CD14-positive monocyte (primary cell): ENCODE measurements around the gene ITGB2. TPM values are rescaled to one million over a fixed set of nuclear protein-coding genes. Genes with fewer than 3 reads are reported as not detected.

Experiments
- DNase-seq, 3 donors: peaks; one replicate each; pipeline ENCODE4 v3.0.0-alpha.2; 2011 to 2022
- H2AFZ ChIP-seq: 2 replicates; pipeline ENCODE4 v1.6.0; 2012; ENCODE audit warnings: mild to moderate bottlenecking, low read depth, low read length, inconsistent platforms; ENCODE audit not compliant: insufficient read depth, poor library complexity, severe bottlenecking
- H3K27ac ChIP-seq, 2 donors: 1 replicate in 1 of 2; 2 replicates in 1 of 2; pipeline ENCODE4 v1.5.1; 2012 to 2013; ENCODE audit warnings: low read length in 2 of 2, control low read depth in 1 of 2, inconsistent platforms in 1 of 2, low read depth in 1 of 2, mild to moderate bottlenecking in 1 of 2
- H3K27me3 ChIP-seq, 2 donors: one replicate each; pipeline versions ENCODE4 v1.6.0 to v1.6.1; 2011 to 2013; ENCODE audit warnings: low read length in 2 of 2; ENCODE audit not compliant: control insufficient read depth in 2 of 2, insufficient read depth in 2 of 2
- H3K36me3 ChIP-seq, 2 donors: replicated peaks in 1 of 2; 1 replicate in 1 of 2; 2 replicates in 1 of 2; pipeline versions ENCODE4 v1.5.1 to v1.6.1; 2012 to 2013; ENCODE audit warnings: low read length in 2 of 2, control low read depth in 1 of 2, inconsistent platforms in 1 of 2, mild to moderate bottlenecking in 1 of 2; ENCODE audit not compliant: insufficient read depth in 2 of 2, control insufficient read depth in 1 of 2
- H3K4me1 ChIP-seq, 2 donors: 1 replicate in 1 of 2; 2 replicates in 1 of 2; pipeline versions ENCODE4 v1.5.1 to v1.6.1; 2012 to 2013; ENCODE audit warnings: low read length in 2 of 2, control low read depth in 1 of 2, inconsistent platforms in 1 of 2, mild to moderate bottlenecking in 1 of 2, moderate library complexity in 1 of 2; ENCODE audit not compliant: insufficient read depth in 2 of 2, control insufficient read depth in 1 of 2
- H3K4me2 ChIP-seq: replicated peaks from 2 replicates; pipeline ENCODE3; 2012; ENCODE audit warnings: low read length, moderate library complexity, mild to moderate bottlenecking; ENCODE audit not compliant: poor library complexity, severe bottlenecking; ENCODE audit errors: extremely low read depth
- H3K4me3 ChIP-seq, 3 experiments: fragments of 200-600 bp in 1 of 3; sonication (generic) in 1 of 3; replicated peaks in 1 of 3; 1 replicate in 2 of 3; 2 replicates in 1 of 3; pipeline ENCODE4 v1.5.1; 2011 to 2013; ENCODE audit warnings: low read length in 3 of 3, mild to moderate bottlenecking in 3 of 3, control low read depth in 2 of 3, low read depth in 2 of 3, inconsistent platforms in 1 of 3, moderate library complexity in 1 of 3
- H3K79me2 ChIP-seq: 2 replicates; pipeline ENCODE4 v1.6.0; 2012; ENCODE audit warnings: mild to moderate bottlenecking, control low read depth, inconsistent platforms, low read length, moderate library complexity; ENCODE audit not compliant: insufficient read depth
- H3K9ac ChIP-seq: 2 replicates; pipeline ENCODE4 v1.6.0; 2017; ENCODE audit warnings: low read length, mild to moderate bottlenecking; ENCODE audit not compliant: insufficient read depth, poor library complexity, severe bottlenecking
- H3K9me3 ChIP-seq, 2 donors: replicated peaks in 1 of 2; 1 replicate in 1 of 2; 2 replicates in 1 of 2; pipeline versions ENCODE4 v1.5.1 to v1.6.1; 2012 to 2013; ENCODE audit warnings: low read length in 2 of 2, control low read depth in 1 of 2; ENCODE audit not compliant: control insufficient read depth in 1 of 2, insufficient read depth in 1 of 2
- H4K20me1 ChIP-seq: 2 replicates; pipeline ENCODE4 v1.6.0; 2012; ENCODE audit warnings: mild to moderate bottlenecking, low read length, control low read depth, moderate library complexity; ENCODE audit not compliant: insufficient read depth
- H3K27ac Mint-ChIP-seq, 7 donors: one replicate each; pipeline ENCODE4 v1.8.0; 2020; ENCODE audit warnings: mild to moderate bottlenecking in 7 of 7, mixed read lengths in 7 of 7, moderate library complexity in 6 of 7, inconsistent platforms in 2 of 7
- H3K27me3 Mint-ChIP-seq, 3 donors: one replicate each; pipeline ENCODE4 v1.8.0; 2021 to 2022; ENCODE audit warnings: low read depth in 3 of 3, mild to moderate bottlenecking in 3 of 3, mixed read lengths in 3 of 3, moderate library complexity in 3 of 3, inconsistent platforms in 1 of 3
- H3K36me3 Mint-ChIP-seq, 2 donors: one replicate each; pipeline ENCODE4 v1.8.0; 2020; ENCODE audit warnings: mixed read lengths in 2 of 2, inconsistent platforms in 1 of 2, mild to moderate bottlenecking in 1 of 2
- H3K4me1 Mint-ChIP-seq: one replicate; pipeline ENCODE4 v1.8.0; 2020; ENCODE audit warnings: mild to moderate bottlenecking, mixed read lengths
- H3K4me3 Mint-ChIP-seq, 2 donors: one replicate each; pipeline ENCODE4 v1.8.0; 2020; ENCODE audit warnings: mild to moderate bottlenecking in 2 of 2, mixed read lengths in 2 of 2, moderate library complexity in 1 of 2
- H3K9me3 Mint-ChIP-seq, 7 donors: one replicate each; pipeline ENCODE4 v1.8.0; 2020 to 2022; ENCODE audit warnings: mixed read lengths in 7 of 7, mild to moderate bottlenecking in 6 of 7, moderate library complexity in 6 of 7, inconsistent platforms in 2 of 7
- WGBS: methylation state at CpG from one replicate; pipeline ENCODE4 v1.1.5; 2013; ENCODE audit warnings: missing lambda C conversion rate; ENCODE audit not compliant: insufficient coverage; 5-methylcytosine and 5-hydroxymethylcytosine counted together
- intact Hi-C, 2 donors: fragments of 100-400 bp; cut with micrococcal nuclease; formaldehyde crosslinking; loops; one replicate each; pipeline versions ENCODE4 v1.15.0 to v1.15.1; 2023
- polyA minus RNA-seq: library from RNA; depleted of rRNA, polyadenylated mRNA; stranded (reverse); fragments of >200 nt; gene quantifications from 2 replicates; pipeline ENCODE4 v1.2.3, GENCODE V29; 2012
- polyA plus RNA-seq, 3 donors: library from polyadenylated mRNA; depleted of rRNA in 1 of 3; unstranded in 2 of 3; stranded (reverse) in 1 of 3; fragments of 300-500 nt in 2 of 3; fragments of >200 nt in 1 of 3; fragmentation: Illumina TruSeq in 2 of 3; gene quantifications; 1 replicate in 2 of 3; 2 replicates in 1 of 3; pipeline ENCODE4 v1.2.3, GENCODE V29; 2012 to 2021
- total RNA-seq, 12 experiments: library from RNA in 1 of 12; stranded (reverse) in 1 of 12; fragments of 120-200 nt in 1 of 12; gene quantifications; one replicate each; pipeline ENCODE4 v1.2.4 and lab custom pipeline; 2013 to 2026; ENCODE audit warnings: mixed read lengths in 6 of 12, inconsistent platforms in 1 of 12
- TF ChIP-seq, protein P1 (sequence below): fragments of 200-600 bp; IDR thresholded peaks from one replicate; pipeline ENCODE4 v1.8.0; 2022; ENCODE audit warnings: antibody characterized with exemption, mild to moderate bottlenecking

The ITGB2 gene
- total RNA-seq (2013), result 1,714 TPM
- polyA plus RNA-seq (1,000 to 10,000 TPM; 1,470 to 1,628 (median 1,602) TPM), polyA minus RNA-seq (1,694 and 2,661 TPM in 2 replicates), total RNA-seq (lab: John Stamatoyannopoulos, UW) (222 to 1,592 (median 1,185) reads per million in 11 experiments)

DNA sequence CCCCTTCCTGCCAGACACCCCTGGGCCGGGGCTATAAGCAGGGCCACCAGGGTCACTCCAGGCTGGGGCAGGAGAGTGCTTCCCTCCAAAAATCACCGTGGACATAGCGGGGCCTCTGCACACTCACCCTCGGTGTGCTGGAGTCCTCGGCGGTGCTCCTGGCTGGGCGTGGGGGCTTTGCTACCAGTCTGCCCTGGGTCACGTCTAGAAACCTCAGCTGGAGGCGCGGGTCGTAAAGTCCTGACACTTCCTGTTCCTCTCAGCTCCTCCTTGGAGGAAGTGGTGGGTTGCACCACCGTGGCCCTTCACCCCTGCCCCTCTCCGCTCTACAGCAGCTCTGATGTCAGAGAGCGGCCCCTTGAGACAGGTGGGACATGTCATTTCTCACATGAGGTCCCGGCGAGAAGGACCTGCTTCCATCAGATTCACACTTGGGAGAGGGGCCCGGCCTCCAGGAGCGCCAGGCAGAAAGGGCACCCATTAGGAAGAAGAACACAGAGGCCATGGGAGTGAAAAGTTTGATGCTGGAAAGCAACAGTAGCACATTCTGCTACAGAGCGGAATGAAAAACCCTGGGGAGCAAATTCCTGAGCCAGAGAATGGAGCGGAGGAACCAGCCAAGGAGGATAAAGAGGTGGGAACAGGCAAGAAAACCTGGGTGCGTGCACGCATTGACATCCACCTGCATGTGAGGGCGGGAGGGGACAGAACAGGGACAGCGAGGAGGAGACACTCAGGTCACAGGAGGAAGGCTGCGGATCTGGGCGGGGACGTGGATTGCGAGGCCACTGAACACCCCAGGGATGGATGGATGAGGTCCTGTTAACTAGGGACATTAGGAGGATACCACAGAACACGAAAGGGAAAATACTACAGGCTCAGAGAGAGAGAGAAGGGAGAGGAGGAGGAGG is at the start of gene ITGB2:
TSS of gene ITGB2 (minus strand) at position 206 of the 911 bp plus-strand sequence. CDS start 10,117 bp downstream, outside the sequence.
- peaks cover 81% of the 10 kb centered on the region for H3K4me1 Mint-ChIP-seq
- peak within 1 kb of the TSS; percentile 80 for H3K9ac ChIP-seq

More for the DNA sequence above, at the start of gene ITGB2:
- no peaks in the 10 kb centered on the region for H3K27me3 ChIP-seq
- intact Hi-C loops, result loop anchor here in 1 of 2 donors (5.0 kb wide), 1 partner anchor 119 kb away; the partner anchor contains the start of gene UBE2G2
- H3K9me3 ChIP-seq, result no peaks in the 10 kb centered on the region
- TF ChIP-seq, protein P1, sequence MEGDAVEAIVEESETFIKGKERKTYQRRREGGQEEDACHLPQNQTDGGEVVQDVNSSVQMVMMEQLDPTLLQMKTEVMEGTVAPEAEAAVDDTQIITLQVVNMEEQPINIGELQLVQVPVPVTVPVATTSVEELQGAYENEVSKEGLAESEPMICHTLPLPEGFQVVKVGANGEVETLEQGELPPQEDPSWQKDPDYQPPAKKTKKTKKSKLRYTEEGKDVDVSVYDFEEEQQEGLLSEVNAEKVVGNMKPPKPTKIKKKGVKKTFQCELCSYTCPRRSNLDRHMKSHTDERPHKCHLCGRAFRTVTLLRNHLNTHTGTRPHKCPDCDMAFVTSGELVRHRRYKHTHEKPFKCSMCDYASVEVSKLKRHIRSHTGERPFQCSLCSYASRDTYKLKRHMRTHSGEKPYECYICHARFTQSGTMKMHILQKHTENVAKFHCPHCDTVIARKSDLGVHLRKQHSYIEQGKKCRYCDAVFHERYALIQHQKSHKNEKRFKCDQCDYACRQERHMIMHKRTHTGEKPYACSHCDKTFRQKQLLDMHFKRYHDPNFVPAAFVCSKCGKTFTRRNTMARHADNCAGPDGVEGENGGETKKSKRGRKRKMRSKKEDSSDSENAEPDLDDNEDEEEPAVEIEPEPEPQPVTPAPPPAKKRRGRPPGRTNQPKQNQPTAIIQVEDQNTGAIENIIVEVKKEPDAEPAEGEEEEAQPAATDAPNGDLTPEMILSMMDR, result no peak
- peak; percentile 74 to 89 (median 85) for DNase-seq
- Mint-ChIP-seq H3K4me3 (peak within 1 kb of the TSS; percentile 96 to 100), H3K9me3 (peaks cover 0 to 2% (median 0%) of the 10 kb centered on the region in 7 donors), H3K36me3 (peaks cover 24 to 37% of the 10 kb centered on the region in 2 donors), H3K27ac (peak within 1 kb of the TSS; percentile 90 to 99 (median 99)), H3K27me3 (no peaks in the 10 kb centered on the region)
- peaks cover 21 to 30% of the 10 kb centered on the region in 2 donors for H3K36me3 ChIP-seq
- 26% methylated on average over 28 of the region's 29 CpGs for WGBS
- H4K20me1 ChIP-seq, result peaks cover 48% of the 10 kb centered on the region
- peaks cover 86% of the 10 kb centered on the region for H3K79me2 ChIP-seq
- H3K4me3 ChIP-seq, result peak within 1 kb of the TSS; percentile 84 to 99 (median 98)
- no peak within 1 kb of the TSS for H2AFZ ChIP-seq
- H3K4me1 ChIP-seq, result peaks cover 83 to 88% of the 10 kb centered on the region in 2 donors
- H3K27ac ChIP-seq, result peak within 1 kb of the TSS; percentile 65 to 87
- peak within 1 kb of the TSS; percentile 87 for H3K4me2 ChIP-seq
